ENCODE results near the gene IFITM5.
"Not testable (repeated sequence)": the region's sequence is repeated elsewhere in the genome, so short reads cannot be mapped to it uniquely, and the experiment has no call there.

Gene IFITM5

GRCh38 chr11:328012-328411, 28.7 kb upstream of the IFITM5 start:
- no peak for DNase-seq (ENCODE audit: low read depth in 2 of 2)

GRCh38 chr11:327581-327923, 28.2 kb upstream of the IFITM5 start:
- no peak for DNase-seq (ENCODE audit: low read depth in 2 of 2)

GRCh38 chr11:326842-327580, 27.7 kb upstream of the IFITM5 start:
- DNase-seq (ENCODE audit: low read depth in 2 of 2), result no peak

GRCh38 chr11:326592-326841, 27.2 kb upstream of the IFITM5 start:
- no peak for DNase-seq (ENCODE audit: low read depth in 2 of 2)

GRCh38 chr11:325796-326591, 26.7 kb upstream of the IFITM5 start:
- no peak for DNase-seq (ENCODE audit: low read depth in 2 of 2)

- DNase-seq (ENCODE audit: low read depth in 2 of 2), result not testable (repeated sequence)
Observed at GRCh38 chr11:324593-325517, 25.5 kb upstream of the IFITM5 start.

GRCh38 chr11:324156-324555, 24.8 kb upstream of the IFITM5 start:
- no peak for DNase-seq (ENCODE audit: low read depth in 2 of 2)

- not testable (repeated sequence) for DNase-seq (ENCODE audit: low read depth in 2 of 2)
Observed at GRCh38 chr11:319888-320273, 20.6 kb upstream of the IFITM5 start.

GRCh38 chr11:319121-319887, 20.0 kb upstream of the IFITM5 start:
- not testable (repeated sequence) for DNase-seq (ENCODE audit: low read depth in 2 of 2)

GRCh38 chr11:318405-319120, 19.2 kb upstream of the IFITM5 start:
- not testable (repeated sequence) for DNase-seq (ENCODE audit: low read depth in 2 of 2)

GRCh38 chr11:317668-318404, 18.5 kb upstream of the IFITM5 start:
- not testable (repeated sequence) for DNase-seq (ENCODE audit: low read depth in 2 of 2)

GRCh38 chr11:316891-317301, 17.6 kb upstream of the IFITM5 start:
- no peak for DNase-seq (ENCODE audit: low read depth in 2 of 2)

- no peak for DNase-seq (ENCODE audit: low read depth in 2 of 2)
Observed at GRCh38 chr11:316031-316701, 16.8 kb upstream of the IFITM5 start.

- DNase-seq (ENCODE audit: low read depth in 2 of 2), result no peak
Observed at GRCh38 chr11:315516-315994, 16.2 kb upstream of the IFITM5 start.

- no peak for DNase-seq (ENCODE audit: low read depth in 2 of 2)
Observed at GRCh38 chr11:315051-315481, 15.7 kb upstream of the IFITM5 start.

GRCh38 chr11:314554-314875, 15.2 kb upstream of the IFITM5 start:
- not testable (repeated sequence) for DNase-seq (ENCODE audit: low read depth in 2 of 2)

- no peak for DNase-seq (ENCODE audit: low read depth in 2 of 2)
Observed at GRCh38 chr11:313787-314553, 14.6 kb upstream of the IFITM5 start, which contains the start of gene IFITM1. Gene IFITM1 (plus strand): TSS chr11:314040. CDS start chr11:314171, 131 bp downstream.

- no peak for DNase-seq (ENCODE audit: low read depth in 2 of 2)
Observed at GRCh38 chr11:313304-313786, 14.0 kb upstream of the IFITM5 start.

All from stimulated activated CD8-positive, alpha-beta memory T cell treated with anti-CD3 and anti-CD28 coated beads, Interleukin-7, amount 100 ng/mL, for 4 hours (primary cell).